Lung (tissue), 12 donors: ENCODE data around the gene DNAAF5. TPM values are rescaled to one million over a fixed set of nuclear protein-coding genes. Genes with fewer than 3 reads are reported as not detected.
A peak's percentile ranks its signal among the peaks of the same experiment; 100 is the strongest.

Source experiments
- ATAC-seq: fragments of 200-7000 bp; cut with Tn5 transposase; one replicate; pipeline ENCODE4 v1.9.1; 2020; ENCODE audit warnings: moderate number of reproducible peaks; ENCODE audit not compliant: insufficient read depth, low FRiP score
- DNase-seq, 3 donors: peaks; one replicate each; pipeline ENCODE4 v3.0.0-alpha.2; 2013 to 2017
- H3K27ac ChIP-seq, 2 donors: one replicate each; pipeline ENCODE4 v1.5.1; 2013; ENCODE audit warnings: mild to moderate bottlenecking in 2 of 2, moderate library complexity in 2 of 2, control low read depth in 1 of 2, inconsistent platforms in 1 of 2, low read depth in 1 of 2, low read length in 1 of 2
- H3K27me3 ChIP-seq, 3 donors: one replicate each; pipeline ENCODE4 v1.5.1; 2013; ENCODE audit warnings: low read length in 2 of 3; ENCODE audit not compliant: control insufficient read depth in 3 of 3, insufficient read depth in 3 of 3
- H3K36me3 ChIP-seq, 4 donors: one replicate each; pipeline ENCODE4 v1.5.1; 2013; ENCODE audit warnings: low read length in 4 of 4, mild to moderate bottlenecking in 1 of 4, moderate library complexity in 1 of 4; ENCODE audit not compliant: control insufficient read depth in 4 of 4, insufficient read depth in 4 of 4
- H3K4me1 ChIP-seq, 5 donors: one replicate each; pipeline ENCODE4 v1.5.1; 2013; ENCODE audit warnings: low read length in 5 of 5, mild to moderate bottlenecking in 2 of 5, moderate library complexity in 1 of 5; ENCODE audit not compliant: control insufficient read depth in 5 of 5, insufficient read depth in 5 of 5
- H3K4me3 ChIP-seq: one replicate; pipeline ENCODE4 v1.5.1; 2013; ENCODE audit warnings: mild to moderate bottlenecking, control low read depth, moderate library complexity
- H3K9ac ChIP-seq, 2 donors: one replicate each; pipeline ENCODE4 v1.5.1; 2013; ENCODE audit warnings: low read length in 2 of 2, control low read depth in 1 of 2; ENCODE audit not compliant: insufficient read depth in 1 of 2
- H3K9me3 ChIP-seq, 4 donors: one replicate each; pipeline ENCODE4 v1.5.1; 2013; ENCODE audit warnings: low read length in 3 of 4, mild to moderate bottlenecking in 1 of 4, moderate library complexity in 1 of 4; ENCODE audit not compliant: control insufficient read depth in 4 of 4, insufficient read depth in 3 of 4
- WGBS, 2 donors: extraction: QIAGEN DNeasy Blood & Tissue Kit; methylation state at CpG; one replicate each; pipeline ENCODE4 v1.1.7; 2013; 5-methylcytosine and 5-hydroxymethylcytosine counted together
- polyA plus RNA-seq, 2 donors: library from polyadenylated mRNA; stranded (reverse); fragments of 200-250 nt; gene quantifications; one replicate each; pipeline ENCODE4 v1.2.1, GENCODE V29; 2013
- total RNA-seq, 2 donors: library from RNA; depleted of rRNA in 1 of 2; stranded (reverse); fragments of >200 nt in 1 of 2; gene quantifications; one replicate each; pipeline ENCODE4 v1.2.1, GENCODE V29; 2014 to 2021
- TF ChIP-seq, protein P1 (sequence below): IDR thresholded peaks from 2 replicates; pipeline ENCODE4 v1.5.1; 2012; ENCODE audit warnings: mild to moderate bottlenecking; ENCODE audit errors: control extremely low read depth, extremely low read depth
- donor health status: control.
- donor health status: control.
- donor health status: Bipolar disorder and iron deficiency.
- donor health status: healthy.
- donor health status: DM: yes; HTN: yes; CAD: no.

The DNAAF5 gene
- total and polyA plus RNA-seq, 4 donors = 10.2 to 30.2 (median 18.6) TPM

DNA sequence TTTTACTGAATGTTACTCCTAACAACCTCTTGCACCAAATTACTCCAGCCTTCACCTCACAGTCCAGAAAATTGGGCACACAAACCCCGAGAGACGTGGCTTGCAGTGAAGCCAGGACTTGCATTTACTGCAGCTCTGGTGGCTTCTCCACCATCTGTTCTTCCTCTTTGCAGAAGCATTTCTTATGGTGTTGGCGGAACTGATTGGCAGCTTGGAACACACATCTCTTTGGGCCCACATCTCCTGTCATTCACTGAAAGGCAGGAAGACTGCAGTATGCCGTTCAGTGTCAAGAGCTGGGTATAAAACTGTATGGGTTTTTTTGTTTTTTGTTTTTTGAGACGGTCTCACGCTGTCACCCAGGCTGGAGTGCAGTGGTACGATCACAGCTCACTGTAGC, 38.9 kb downstream of the DNAAF5 start:
- TF ChIP-seq, protein P1, sequence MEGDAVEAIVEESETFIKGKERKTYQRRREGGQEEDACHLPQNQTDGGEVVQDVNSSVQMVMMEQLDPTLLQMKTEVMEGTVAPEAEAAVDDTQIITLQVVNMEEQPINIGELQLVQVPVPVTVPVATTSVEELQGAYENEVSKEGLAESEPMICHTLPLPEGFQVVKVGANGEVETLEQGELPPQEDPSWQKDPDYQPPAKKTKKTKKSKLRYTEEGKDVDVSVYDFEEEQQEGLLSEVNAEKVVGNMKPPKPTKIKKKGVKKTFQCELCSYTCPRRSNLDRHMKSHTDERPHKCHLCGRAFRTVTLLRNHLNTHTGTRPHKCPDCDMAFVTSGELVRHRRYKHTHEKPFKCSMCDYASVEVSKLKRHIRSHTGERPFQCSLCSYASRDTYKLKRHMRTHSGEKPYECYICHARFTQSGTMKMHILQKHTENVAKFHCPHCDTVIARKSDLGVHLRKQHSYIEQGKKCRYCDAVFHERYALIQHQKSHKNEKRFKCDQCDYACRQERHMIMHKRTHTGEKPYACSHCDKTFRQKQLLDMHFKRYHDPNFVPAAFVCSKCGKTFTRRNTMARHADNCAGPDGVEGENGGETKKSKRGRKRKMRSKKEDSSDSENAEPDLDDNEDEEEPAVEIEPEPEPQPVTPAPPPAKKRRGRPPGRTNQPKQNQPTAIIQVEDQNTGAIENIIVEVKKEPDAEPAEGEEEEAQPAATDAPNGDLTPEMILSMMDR = no peak
- H3K4me3 ChIP-seq = no peak overlapping the region
- DNase-seq = no peak
- H3K4me1 ChIP-seq = peaks cover 0 to 3% (median under 1%) of the 10 kb centered on the region in 5 donors
- H3K9me3 ChIP-seq = no peaks in the 10 kb centered on the region
- 98 to 99% methylated on average over 7 of the region's 7 CpGs for WGBS, 2 donors
- H3K36me3 ChIP-seq = peaks cover 19 to 47% (median 28%) of the 10 kb centered on the region in 4 donors
- no peak for ATAC-seq
- no peak overlapping the region for H3K27ac ChIP-seq
- H3K9ac ChIP-seq = no peak overlapping the region
- H3K27me3 ChIP-seq = no peaks in the 10 kb centered on the region

DNA sequence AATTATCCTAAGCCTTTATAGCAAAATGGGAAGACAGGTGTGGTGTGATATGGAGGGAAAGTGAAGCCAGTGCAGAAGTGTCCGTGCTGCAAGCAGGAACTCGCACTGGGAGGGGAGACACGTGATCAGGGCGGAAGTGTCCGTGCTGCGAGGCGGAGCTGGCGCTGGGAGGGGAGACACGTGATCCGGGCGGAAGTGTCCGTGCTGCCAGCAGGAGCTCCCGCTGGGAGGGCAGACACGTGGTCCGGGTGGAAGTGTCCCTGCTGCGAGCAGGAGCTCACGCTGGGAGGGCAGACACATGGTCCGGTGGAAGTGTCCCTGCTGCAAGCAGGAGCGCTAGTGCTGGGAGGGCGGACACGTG, 41.1 kb downstream of the DNAAF5 start:
- H3K9me3 ChIP-seq = no peaks in the 10 kb centered on the region
- H3K4me1 ChIP-seq = peaks cover 6 to 23% (median 15%) of the 10 kb centered on the region in 5 donors
- ATAC-seq (no peak), DNase-seq (peak in 1 of 3 donors; percentile 20)
- TF ChIP-seq, protein P1 = no peak
- H3K27me3 ChIP-seq = no peaks in the 10 kb centered on the region
- H3K4me3 ChIP-seq = no peak overlapping the region
- no peak overlapping the region for H3K9ac ChIP-seq
- no peak overlapping the region for H3K27ac ChIP-seq
- WGBS, 2 donors = 84 to 90% methylated on average over 20 to 21 of the region's 21 CpGs
- peaks cover 19 to 42% (median 26%) of the 10 kb centered on the region in 4 donors for H3K36me3 ChIP-seq

DNA sequence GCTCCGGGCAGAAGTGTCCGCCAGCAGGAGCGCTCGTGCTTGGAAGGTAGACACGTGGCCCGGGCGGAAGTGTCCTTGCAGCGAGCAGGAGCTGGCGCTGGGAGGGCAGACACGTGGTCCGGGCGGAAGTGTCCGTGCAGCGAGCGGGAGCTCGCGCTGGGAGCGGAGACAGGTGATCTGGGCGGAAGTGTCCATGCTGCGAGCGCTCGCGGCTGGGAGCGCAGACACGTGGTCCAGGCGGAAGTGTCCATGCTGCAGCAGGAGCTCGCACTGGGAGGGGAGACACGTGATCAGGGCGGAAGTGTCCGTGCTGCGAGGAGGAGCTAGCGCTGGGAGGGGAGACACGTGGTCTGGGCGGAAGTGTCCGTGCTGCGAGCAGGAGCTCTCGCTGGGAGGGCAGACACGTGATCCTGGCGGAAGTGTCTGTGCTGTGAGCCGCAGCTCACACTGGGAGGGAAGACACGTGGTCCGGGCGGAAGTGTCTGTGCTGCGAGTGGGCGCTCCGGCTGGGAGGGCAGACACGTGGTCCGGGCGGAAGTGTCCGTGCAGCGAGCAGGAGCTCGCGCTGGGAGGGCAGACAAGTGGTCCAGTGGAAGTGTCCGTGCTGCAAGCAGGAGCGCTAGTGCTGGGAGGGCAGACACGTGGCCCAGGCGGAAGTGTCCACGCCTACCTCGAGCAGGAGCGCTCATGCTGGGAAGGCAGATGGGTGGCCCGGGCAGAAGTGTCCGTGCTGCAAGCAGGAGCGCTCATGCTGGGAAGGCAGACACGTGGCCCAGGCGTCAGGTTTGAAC, 41.6 kb downstream of the DNAAF5 start:
- H3K27ac ChIP-seq = no peak overlapping the region
- H3K4me1 ChIP-seq = peaks cover 6 to 23% (median 15%) of the 10 kb centered on the region in 5 donors
- H3K4me3 ChIP-seq = no peak overlapping the region
- H3K36me3 ChIP-seq = peaks cover 19 to 39% (median 25%) of the 10 kb centered on the region in 4 donors
- 90% methylated on average over 65 of the region's 65 CpGs for WGBS, 2 donors
- DNase-seq (peak in 1 of 3 donors; percentile 30), ATAC-seq (peak; percentile 7)
- H3K9ac ChIP-seq = no peak overlapping the region
- no peaks in the 10 kb centered on the region for H3K9me3 ChIP-seq
- H3K27me3 ChIP-seq = no peaks in the 10 kb centered on the region
- TF ChIP-seq, protein P1 = no peak
